IMR-90 (cell line): Measurements from ENCODE around the gene PPIA. TPM values are rescaled to one million over a fixed set of nuclear protein-coding genes. Genes with fewer than 3 reads are reported as not detected.

Experiments used
- ATAC-seq: fragments of 200-7000 bp; cut with Tn5 transposase; 2 replicates; pipeline ENCODE4 v1.9.1; 2020; ENCODE audit warnings: low read depth, mild to moderate bottlenecking, moderate library complexity
- BruUV-seq: library from RNA; stranded (reverse); fragments of 400-500 nt; replicated peaks from 2 replicates; lab custom pipeline; 2021; lab: Mats Ljungman, UMichigan
- CTCF ChIA-PET: fragments of 300-600 bp; formaldehyde crosslinking; extraction: SDS; loops from one replicate; lab custom pipeline; 2021; ENCODE audit warnings: antibody characterized with exemption; lab: Yijun Ruan, JAX
- POLR2A ChIA-PET: fragments of 300-600 bp; sonication (Branson Sonifier 250); formaldehyde crosslinking; loops from one replicate; lab custom pipeline; 2022; ENCODE audit warnings: antibody characterized with exemption; ENCODE audit not compliant: unreplicated experiment; lab: Charles Lee
- DNase-seq: peaks from one replicate; pipeline ENCODE4 v3.0.0; 2013
- H2AFZ ChIP-seq: replicated peaks from 2 replicates; pipeline ENCODE3; 2013; ENCODE audit warnings: low read length, mild to moderate bottlenecking; ENCODE audit not compliant: poor library complexity
- H2AK5ac ChIP-seq: 2 replicates; pipeline ENCODE4 v1.6.1; 2013; ENCODE audit warnings: low read depth, low read length, inconsistent platforms
- H2AK9ac ChIP-seq: replicated peaks from 2 replicates; pipeline ENCODE3; 2013; ENCODE audit warnings: mild to moderate bottlenecking, low read depth, low read length, moderate library complexity; ENCODE audit not compliant: poor library complexity
- H2BK120ac ChIP-seq: 2 replicates; pipeline ENCODE4 v1.6.1; 2013; ENCODE audit warnings: low read depth, low read length, inconsistent platforms
- H2BK15ac ChIP-seq: 3 replicates; pipeline ENCODE4 v1.6.1; 2013; ENCODE audit warnings: low read depth, low read length, inconsistent platforms
- H2BK20ac ChIP-seq: 2 replicates; pipeline ENCODE4 v1.6.1; 2013; ENCODE audit warnings: low read depth, mild to moderate bottlenecking, inconsistent platforms, low read length, moderate library complexity
- H2BK5ac ChIP-seq: 2 replicates; pipeline ENCODE4 v1.6.1; 2013; ENCODE audit warnings: mild to moderate bottlenecking, low read depth, low read length, inconsistent platforms; ENCODE audit not compliant: poor library complexity, severe bottlenecking
- H3K14ac ChIP-seq: replicated peaks from 2 replicates; pipeline ENCODE4 v1.6.1; 2013; ENCODE audit warnings: low read depth, low read length, inconsistent platforms
- H3K18ac ChIP-seq: 2 replicates; pipeline ENCODE4 v1.6.1; 2013; ENCODE audit warnings: low read depth, low read length, control low read depth
- H3K23ac ChIP-seq: 2 replicates; pipeline ENCODE4 v1.6.1; 2013; ENCODE audit warnings: low read depth, low read length, inconsistent platforms
- H3K27ac ChIP-seq: 2 replicates; pipeline ENCODE4 v1.5.1; 2013; ENCODE audit warnings: mild to moderate bottlenecking, control low read depth, low read length; ENCODE audit not compliant: insufficient read depth
- H3K27me3 ChIP-seq: 2 replicates; pipeline ENCODE4 v1.6.1; 2013; ENCODE audit warnings: low read length; ENCODE audit not compliant: control insufficient read depth, insufficient read depth
- H3K36me3 ChIP-seq: 2 replicates; pipeline ENCODE4 v1.6.1; 2013; ENCODE audit warnings: low read length, mixed read lengths; ENCODE audit not compliant: control insufficient read depth, insufficient read depth
- H3K4ac ChIP-seq: 2 replicates; pipeline ENCODE4 v1.6.1; 2013; ENCODE audit warnings: low read depth, low read length, inconsistent platforms
- H3K4me1 ChIP-seq: 2 replicates; pipeline ENCODE4 v1.6.1; 2013; ENCODE audit warnings: low read length, mixed read lengths; ENCODE audit not compliant: control insufficient read depth, insufficient read depth
- H3K4me2 ChIP-seq: 2 replicates; pipeline ENCODE4 v1.6.1; 2013; ENCODE audit warnings: low read depth, mild to moderate bottlenecking, control low read depth, low read length, moderate library complexity
- H3K4me3 ChIP-seq: 2 replicates; pipeline ENCODE4 v1.5.1; 2013; ENCODE audit warnings: low read depth, mild to moderate bottlenecking, control low read depth, low read length, moderate library complexity; ENCODE audit not compliant: insufficient read depth
- H3K56ac ChIP-seq: 2 replicates; pipeline ENCODE4 v1.6.1; 2013; ENCODE audit warnings: low read length, inconsistent platforms; ENCODE audit not compliant: insufficient read depth; ENCODE audit errors: extremely low read depth
- H3K79me1 ChIP-seq, 2 experiments: 2 replicates each; pipeline ENCODE4 v1.6.1; 2013; ENCODE audit warnings: low read length in 2 of 2, inconsistent platforms in 1 of 2, low read depth in 1 of 2
- H3K9ac ChIP-seq: 2 replicates; pipeline ENCODE4 v1.6.1; 2013; ENCODE audit warnings: low read depth, low read length, control low read depth
- H3K9me1 ChIP-seq: 2 replicates; pipeline ENCODE4 v1.6.1; 2013; ENCODE audit warnings: low read length, inconsistent platforms; ENCODE audit not compliant: insufficient read depth
- H3K9me3 ChIP-seq: 2 replicates; pipeline ENCODE4 v1.6.1; 2013; ENCODE audit warnings: low read length; ENCODE audit not compliant: control insufficient read depth, insufficient read depth
- H4K20me1 ChIP-seq: 2 replicates; pipeline ENCODE4 v1.6.1; 2013; ENCODE audit warnings: low read length, inconsistent platforms; ENCODE audit not compliant: insufficient read depth
- H4K5ac ChIP-seq: 2 replicates; pipeline ENCODE4 v1.6.1; 2013; ENCODE audit warnings: mild to moderate bottlenecking, low read depth, low read length, control low read depth
- H4K8ac ChIP-seq, 2 experiments: 2 replicates each; pipeline ENCODE4 v1.6.1; 2013; ENCODE audit warnings: low read depth in 2 of 2, low read length in 2 of 2, control low read depth in 1 of 2, inconsistent platforms in 1 of 2
- H4K91ac ChIP-seq: 2 replicates; pipeline ENCODE4 v1.6.1; 2013; ENCODE audit warnings: low read depth, low read length, inconsistent platforms; ENCODE audit not compliant: insufficient read depth
- CEBPB ChIP-seq: IDR thresholded peaks from 2 replicates; pipeline ENCODE4 v1.6.1; 2012; ENCODE audit warnings: low read depth, low read length, improper control_type of control experiment
- MAFK ChIP-seq: IDR thresholded peaks from 2 replicates; pipeline ENCODE4 v1.6.1; 2012; ENCODE audit warnings: low read depth, low read length, improper control_type of control experiment
- MAZ ChIP-seq: IDR thresholded peaks from 2 replicates; pipeline ENCODE4 v1.6.1; 2012; ENCODE audit warnings: low read depth, mild to moderate bottlenecking, low read length, improper control_type of control experiment, moderate library complexity, borderline replicate concordance
- RAD21 ChIP-seq: IDR thresholded peaks from 2 replicates; pipeline ENCODE4 v1.6.1; 2012; ENCODE audit warnings: low read length, improper control_type of control experiment
- RCOR1 ChIP-seq: IDR thresholded peaks from 2 replicates; pipeline ENCODE4 v1.6.1; 2012; ENCODE audit warnings: mild to moderate bottlenecking, low read length, improper control_type of control experiment; ENCODE audit not compliant: insufficient replicate concordance
- RFX5 ChIP-seq: IDR thresholded peaks from 2 replicates; pipeline ENCODE4 v1.8.0; 2012; ENCODE audit warnings: low read depth, mild to moderate bottlenecking, low read length, moderate library complexity
- WGBS, 2 experiments: methylation state at CpG; one replicate each; pipeline versions ENCODE4 v1.1.5 to v1.1.7; 2013; ENCODE audit warnings: missing lambda C conversion rate in 2 of 2; ENCODE audit not compliant: insufficient read length in 1 of 2; ENCODE audit errors: extremely low coverage in 2 of 2; 5-methylcytosine and 5-hydroxymethylcytosine counted together
- dilution Hi-C: fragments of 300-500 bp; cut with HindIII; formaldehyde crosslinking; loops from one replicate; pipeline ENCODE4 v1.14.3; 2018; ENCODE audit warnings: low sequenced_read_pairs; ENCODE audit not compliant: unreplicated experiment
- in situ Hi-C: fragments of 300-500 bp; cut with MboI; formaldehyde crosslinking; loops from 3 replicates; pipeline ENCODE4 v1.14.3; 2019; ENCODE audit warnings: low sequenced_read_pairs, inconsistent platforms, mixed read lengths
- intact Hi-C: fragments of 100-400 bp; cut with micrococcal nuclease; formaldehyde crosslinking; loops from 2 replicates; pipeline ENCODE4 v1.10.0; 2022
- polyA plus RNA-seq, 3 experiments: library from polyadenylated mRNA; depleted of rRNA; stranded (reverse); fragments of >200 nt; gene quantifications; 2 replicates each; pipeline ENCODE4 v1.2.3, GENCODE V29; 2012; ENCODE audit warnings: low replicate concordance in 1 of 3
- total RNA-seq: library from RNA; depleted of rRNA; stranded (reverse); fragments of >200 nt; gene quantifications from 2 replicates; pipeline ENCODE4 v1.2.3, GENCODE V29; 2012
- TF ChIP-seq, protein P1 (sequence below): conservative IDR thresholded peaks from 2 replicates; pipeline ENCODE4 v1.5.1; 2012; ENCODE audit warnings: mild to moderate bottlenecking, low read depth, low read length, improper control_type of control experiment
- TF ChIP-seq, protein P2 (sequence below): fragments of 150-350 bp; IDR thresholded peaks from 2 replicates; pipeline ENCODE4 v1.6.1; 2016; ENCODE audit warnings: low read depth, mild to moderate bottlenecking, low read length, moderate library complexity, borderline replicate concordance

PPIA gene
- total and polyA plus RNA-seq, 2 of the 4 experiments (the other 2 are of a cell fraction) = 3,396 to 4,883 TPM

- Histone ChIP-seq H3K27me3 (no peaks in the 10 kb centered on the region; the same call in 1 of the 2 replicates), H2AK5ac (no peak overlapping the region), H3K56ac (no peak overlapping the region), H3K27ac (no peak overlapping the region), H3K4me1 (peaks cover 25% of the 10 kb centered on the region), H3K9me1 (peaks cover 18% of the 10 kb centered on the region), H3K4me3 (no peak overlapping the region), H4K8ac (no peak overlapping the region), H3K18ac (no peak overlapping the region), H3K23ac (no peak overlapping the region), H2BK5ac (no peak overlapping the region), H4K20me1 (peaks cover 6% of the 10 kb centered on the region), H3K9me3 (peaks cover 2% of the 10 kb centered on the region; the same call in 1 of the 2 replicates), H4K91ac (no peak overlapping the region), H3K9ac (no peak overlapping the region), H2BK120ac (no peak overlapping the region), H2AK9ac (no peak overlapping the region), H3K79me1 (peaks cover 0 to 9% of the 10 kb centered on the region in 2 experiments; a peak in 2 of 4 replicates), H3K4ac (no peak overlapping the region), H2AFZ (no peak overlapping the region), H2BK15ac (no peak overlapping the region), H2BK20ac (no peak overlapping the region), H4K5ac (no peak overlapping the region), H3K14ac (no peak overlapping the region), H3K36me3 (no peaks in the 10 kb centered on the region; the same call in 1 of the 2 replicates), H3K4me2 (no peak overlapping the region)
- no TSS peak for BruUV-seq
- TF ChIP-seq, protein P1, sequence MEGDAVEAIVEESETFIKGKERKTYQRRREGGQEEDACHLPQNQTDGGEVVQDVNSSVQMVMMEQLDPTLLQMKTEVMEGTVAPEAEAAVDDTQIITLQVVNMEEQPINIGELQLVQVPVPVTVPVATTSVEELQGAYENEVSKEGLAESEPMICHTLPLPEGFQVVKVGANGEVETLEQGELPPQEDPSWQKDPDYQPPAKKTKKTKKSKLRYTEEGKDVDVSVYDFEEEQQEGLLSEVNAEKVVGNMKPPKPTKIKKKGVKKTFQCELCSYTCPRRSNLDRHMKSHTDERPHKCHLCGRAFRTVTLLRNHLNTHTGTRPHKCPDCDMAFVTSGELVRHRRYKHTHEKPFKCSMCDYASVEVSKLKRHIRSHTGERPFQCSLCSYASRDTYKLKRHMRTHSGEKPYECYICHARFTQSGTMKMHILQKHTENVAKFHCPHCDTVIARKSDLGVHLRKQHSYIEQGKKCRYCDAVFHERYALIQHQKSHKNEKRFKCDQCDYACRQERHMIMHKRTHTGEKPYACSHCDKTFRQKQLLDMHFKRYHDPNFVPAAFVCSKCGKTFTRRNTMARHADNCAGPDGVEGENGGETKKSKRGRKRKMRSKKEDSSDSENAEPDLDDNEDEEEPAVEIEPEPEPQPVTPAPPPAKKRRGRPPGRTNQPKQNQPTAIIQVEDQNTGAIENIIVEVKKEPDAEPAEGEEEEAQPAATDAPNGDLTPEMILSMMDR = no peak
- no peak for TF ChIP-seq MAFK
- no peak for TF ChIP-seq RAD21
- TF ChIP-seq RFX5 = no peak
- TF ChIP-seq RCOR1 = no peak
- TF ChIP-seq, protein P2, sequence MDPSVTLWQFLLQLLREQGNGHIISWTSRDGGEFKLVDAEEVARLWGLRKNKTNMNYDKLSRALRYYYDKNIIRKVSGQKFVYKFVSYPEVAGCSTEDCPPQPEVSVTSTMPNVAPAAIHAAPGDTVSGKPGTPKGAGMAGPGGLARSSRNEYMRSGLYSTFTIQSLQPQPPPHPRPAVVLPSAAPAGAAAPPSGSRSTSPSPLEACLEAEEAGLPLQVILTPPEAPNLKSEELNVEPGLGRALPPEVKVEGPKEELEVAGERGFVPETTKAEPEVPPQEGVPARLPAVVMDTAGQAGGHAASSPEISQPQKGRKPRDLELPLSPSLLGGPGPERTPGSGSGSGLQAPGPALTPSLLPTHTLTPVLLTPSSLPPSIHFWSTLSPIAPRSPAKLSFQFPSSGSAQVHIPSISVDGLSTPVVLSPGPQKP = no peak
- TF ChIP-seq MAZ = no peak
- TF ChIP-seq CEBPB = no peak
- ATAC-seq (no peak), DNase-seq (no peak)
- POLR2A ChIA-PET = no interaction called here
- CTCF ChIA-PET = no interaction called here
- in situ Hi-C loops = no loop called here
- dilution Hi-C loops = no loop called here
- intact Hi-C loops = no loop called here
- 90% methylated on average over 2 of the region's 10 CpGs; no CpG with 5 or more reads in 1 of the 2 experiments for WGBS, 2 experiments
Measured at GRCh38 chr7:44772867-44773266, 23.6 kb upstream of the PPIA start.
